ENCODE results near the gene LDLRAD4.
"Not testable (repeated sequence)": the region's sequence is repeated elsewhere in the genome, so short reads cannot be mapped to it uniquely, and the experiment has no call there.

The LDLRAD4 gene

DNA sequence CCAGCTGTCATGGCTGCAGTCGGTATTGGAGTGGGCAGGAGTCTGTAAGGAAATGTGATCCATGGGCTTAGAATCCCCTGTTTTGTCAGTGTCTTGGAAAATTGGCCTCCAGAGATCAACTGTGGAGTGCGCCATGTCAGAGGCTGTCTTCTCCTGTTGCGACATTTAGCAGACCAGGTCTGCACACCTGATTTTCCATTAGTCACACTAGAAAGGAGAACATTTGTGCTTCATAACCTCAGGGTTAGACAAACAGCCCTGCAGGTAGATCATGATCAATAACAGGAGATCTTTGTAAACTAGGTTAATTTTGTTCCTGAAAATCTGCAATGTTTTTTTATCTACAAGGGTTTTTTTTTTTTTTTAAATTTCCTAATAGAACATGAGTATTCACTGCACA, 28.0 kb downstream of the LDLRAD4 start:
- no peak for DNase-seq (ENCODE audit: low spot score)

DNA sequence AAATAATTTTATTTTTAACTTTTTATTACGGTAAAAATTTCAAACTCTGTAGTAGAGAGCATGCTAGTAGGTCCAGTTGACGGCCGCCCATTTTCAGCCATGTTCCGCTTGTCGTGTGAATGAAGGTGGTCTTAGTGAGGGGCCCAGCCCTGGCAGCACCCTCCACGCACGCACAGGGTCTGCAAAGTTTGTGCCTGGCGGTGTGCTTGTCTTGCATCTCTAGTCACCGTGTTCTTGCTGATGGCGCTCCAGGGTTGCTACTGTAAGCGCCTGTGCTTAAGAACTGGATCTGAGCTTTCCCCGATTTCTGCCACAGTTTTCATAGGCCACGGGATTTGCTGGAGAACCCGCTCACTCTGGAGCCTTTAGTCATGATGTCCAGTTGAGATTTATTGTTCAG, 28.9 kb downstream of the LDLRAD4 start:
- DNase-seq (ENCODE audit: low spot score) = no peak

GRCh38 chr18:13252686-13253410, 34.3 kb downstream of the LDLRAD4 start:
- DNase-seq (ENCODE audit: low spot score) = no peak

DNA sequence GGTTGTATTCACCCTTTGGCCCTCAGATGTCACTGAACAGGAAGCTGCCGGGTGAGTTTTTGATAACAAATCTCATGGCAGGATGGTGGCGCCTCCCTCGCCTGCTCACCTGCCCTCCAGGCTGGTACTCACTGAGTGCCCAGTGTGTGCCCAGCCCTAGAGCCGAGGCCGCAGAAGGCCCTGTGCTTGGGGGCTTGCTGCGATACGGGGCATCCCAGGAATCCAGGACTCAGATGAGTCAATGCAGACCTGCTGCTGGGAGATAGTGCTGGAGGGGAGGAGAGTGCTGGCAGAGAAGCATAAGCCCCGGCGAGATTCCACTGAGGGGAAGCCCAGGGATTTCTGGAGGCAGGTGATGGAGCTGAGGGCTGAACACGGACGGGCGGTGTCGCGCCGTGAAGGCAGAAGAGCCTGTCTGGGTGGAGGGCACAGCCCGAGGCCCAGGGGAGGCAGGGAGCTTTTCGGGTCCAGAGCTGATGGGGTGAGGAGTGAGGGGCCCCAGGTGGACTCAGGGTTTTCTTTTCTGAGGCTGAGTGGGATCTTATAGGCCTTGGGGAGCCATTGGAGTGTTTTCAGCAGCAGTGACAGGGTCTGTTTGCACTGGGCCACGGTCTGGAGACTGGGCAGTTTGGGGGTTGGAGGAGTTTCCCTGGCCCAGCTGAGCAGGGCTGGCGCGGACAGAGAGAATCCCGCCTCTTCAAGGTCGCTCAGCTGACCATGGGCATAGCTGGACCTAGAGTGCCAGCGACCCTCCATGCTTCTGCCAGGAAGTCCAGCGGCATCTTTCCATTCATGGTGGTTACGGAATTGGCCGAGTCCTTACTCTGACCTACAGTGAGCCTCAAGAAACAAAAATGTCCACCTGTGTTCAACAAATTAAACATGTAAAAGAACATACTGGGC, 35.5 kb downstream of the LDLRAD4 start:
- no peak for DNase-seq (ENCODE audit: low spot score)

DNA sequence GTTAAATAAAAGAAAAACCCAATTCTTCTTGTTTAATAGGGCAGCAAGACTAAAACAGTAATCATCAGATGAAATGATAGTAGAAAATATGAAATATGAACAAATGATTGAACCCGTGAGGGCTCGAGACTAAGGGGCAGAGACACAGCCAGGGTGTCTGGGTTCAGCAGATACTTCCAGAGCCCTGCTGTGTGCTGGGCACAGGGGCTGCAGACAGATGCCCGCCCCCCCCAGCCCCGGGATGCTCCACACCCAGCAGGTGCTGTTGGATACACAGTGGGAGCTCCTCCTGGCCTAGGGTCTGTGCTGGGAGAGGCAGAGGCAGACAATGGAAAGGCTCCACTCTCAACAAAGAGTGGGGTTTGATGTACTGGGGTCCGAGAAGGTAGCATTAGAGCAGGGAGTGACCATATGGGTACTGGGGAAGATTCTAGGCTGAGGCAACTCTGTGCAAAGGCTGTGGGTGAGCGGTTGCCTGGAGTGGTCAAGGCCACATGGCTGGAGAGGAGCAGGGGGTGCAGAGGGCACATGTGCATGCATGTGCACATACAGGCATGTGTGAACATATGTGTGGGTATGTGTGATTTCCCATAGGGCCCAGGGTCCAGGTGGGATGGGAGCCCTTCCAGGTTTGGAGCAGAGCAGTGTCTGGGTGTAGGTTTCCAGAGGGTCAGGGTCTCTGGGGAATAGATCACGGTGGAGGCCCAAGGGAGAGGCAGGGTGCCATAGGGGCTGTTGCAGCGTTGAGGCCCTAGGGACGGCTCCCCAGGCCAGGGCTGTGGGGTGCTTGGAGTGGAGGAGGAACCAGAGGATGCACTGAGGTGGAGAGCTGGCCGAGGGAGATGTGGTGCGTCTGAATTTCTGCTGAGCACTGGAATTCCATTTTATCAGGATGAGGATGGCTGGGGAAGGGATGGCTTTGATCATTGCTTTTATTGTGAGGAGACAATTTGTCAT, 36.7 kb downstream of the LDLRAD4 start:
- no peak for DNase-seq (ENCODE audit: low spot score)

GRCh38 chr18:13256444-13257305, 38.1 kb downstream of the LDLRAD4 start:
- DNase-seq (ENCODE audit: low spot score) = no peak

DNA sequence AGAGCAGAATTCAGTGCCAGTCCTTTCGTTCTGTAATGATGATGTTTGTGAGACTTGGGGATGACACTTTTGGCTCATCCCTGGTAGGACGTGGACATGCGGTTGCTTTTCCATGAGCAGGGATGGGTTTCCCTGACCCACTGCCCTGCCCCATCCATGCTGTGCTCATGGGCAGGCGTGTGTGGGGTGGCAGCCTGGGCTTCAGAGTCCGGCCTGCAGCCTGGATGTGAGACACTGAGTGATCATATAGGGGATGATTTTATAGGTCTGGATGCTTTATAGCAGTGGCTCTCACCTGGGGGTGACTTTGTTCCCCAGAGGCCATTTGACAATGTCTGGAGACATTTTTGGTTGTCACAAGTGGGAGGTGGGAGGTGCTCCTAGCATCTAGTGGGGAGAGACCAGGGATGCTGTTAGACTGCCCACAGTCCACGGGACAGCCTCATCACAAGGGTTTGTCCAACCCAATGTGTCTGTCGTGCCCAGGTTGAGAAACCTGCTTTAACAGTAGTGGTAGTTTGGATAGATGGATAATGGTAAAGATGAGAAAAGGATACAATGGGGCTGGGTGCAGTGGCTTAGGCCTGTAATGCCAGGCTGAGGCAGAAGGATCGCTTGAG, 38.9 kb downstream of the LDLRAD4 start:
- no peak for DNase-seq (ENCODE audit: low spot score)

DNA sequence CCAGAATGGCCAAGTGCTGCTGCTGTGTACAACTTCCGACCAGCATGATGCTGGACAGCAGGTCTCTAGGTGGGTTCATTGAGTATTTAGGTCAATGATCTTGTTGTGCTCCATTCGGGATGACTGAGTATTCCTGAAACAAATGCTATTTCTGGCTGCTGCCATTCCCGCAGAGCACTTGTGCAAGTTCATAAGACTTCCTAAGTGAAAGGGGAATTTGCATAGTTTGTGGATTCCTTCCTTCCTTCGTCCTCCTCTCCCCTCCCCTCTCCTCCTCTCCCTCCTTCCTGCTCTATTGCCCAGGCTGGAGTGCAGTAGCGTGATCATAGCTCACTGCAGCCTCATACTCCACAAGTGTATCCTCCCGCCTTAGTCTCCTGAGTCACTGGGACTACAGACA, 40.4 kb downstream of the LDLRAD4 start:
- no peak for DNase-seq (ENCODE audit: low spot score)

- DNase-seq (ENCODE audit: low spot score) = no peak
Measured at GRCh38 chr18:13259701-13260100, 41.1 kb downstream of the LDLRAD4 start.

GRCh38 chr18:13260197-13260934, 41.8 kb downstream of the LDLRAD4 start:
- DNase-seq (ENCODE audit: low spot score) = no peak

DNA sequence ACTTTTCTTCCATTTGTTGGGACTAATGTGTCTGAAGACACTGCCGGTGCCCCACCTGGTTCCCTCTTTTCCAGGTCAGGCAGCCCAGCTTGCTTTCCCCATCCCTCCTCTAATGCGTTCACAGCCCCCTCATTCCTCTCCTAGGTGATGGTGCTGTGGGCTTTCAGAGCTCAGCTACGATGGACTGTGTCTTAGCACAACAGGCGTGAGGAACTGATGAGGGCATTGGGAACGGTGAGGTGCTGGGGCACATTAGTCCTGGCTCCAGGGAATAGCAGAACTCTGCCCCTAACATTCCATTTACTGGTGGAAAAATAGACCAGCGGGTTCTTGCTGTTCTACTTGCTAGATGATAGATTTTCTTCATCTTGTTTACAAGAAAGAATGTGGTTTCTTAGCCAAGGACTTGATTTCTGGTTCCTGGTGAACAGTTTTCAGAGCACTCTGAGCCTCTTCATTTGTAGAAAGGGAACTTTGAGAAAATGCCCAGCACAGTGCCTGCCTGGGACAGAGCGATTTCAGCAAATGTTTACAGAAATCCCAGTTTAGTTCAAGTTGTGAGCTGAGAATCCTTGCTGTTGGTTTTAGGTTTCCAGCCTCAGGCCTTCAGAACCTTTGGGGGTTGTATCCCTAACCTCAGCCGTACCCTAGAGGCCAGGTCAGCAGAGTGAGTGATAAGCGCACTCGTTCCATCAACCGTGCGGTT, 42.5 kb downstream of the LDLRAD4 start:
- DNase-seq (ENCODE audit: low spot score) = no peak

GRCh38 chr18:13261661-13262357, 43.2 kb downstream of the LDLRAD4 start:
- no peak for DNase-seq (ENCODE audit: low spot score)

DNA sequence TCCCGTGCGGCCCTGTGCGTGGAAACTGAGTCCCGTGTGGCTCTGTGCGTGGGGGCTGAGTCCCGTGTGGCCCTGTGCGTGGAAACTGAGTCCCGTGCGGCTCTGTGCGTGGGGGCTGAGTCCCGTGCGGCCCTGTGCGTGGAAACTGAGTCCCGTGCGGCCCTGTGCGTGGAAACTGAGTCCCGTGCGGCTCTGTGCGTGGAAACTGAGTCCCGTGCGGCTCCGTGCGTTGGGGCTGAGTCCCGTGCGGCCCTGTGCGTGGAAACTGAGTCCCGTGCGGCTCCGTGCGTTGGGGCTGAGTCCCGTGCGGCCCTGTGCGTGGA, 43.8 kb downstream of the LDLRAD4 start:
- DNase-seq (ENCODE audit: low spot score) = not testable (repeated sequence)

- DNase-seq (ENCODE audit: low spot score) = peak; percentile 25
Measured at GRCh38 chr18:13262839-13263691, 44.5 kb downstream of the LDLRAD4 start.

GRCh38 chr18:13264091-13265007, 45.8 kb downstream of the LDLRAD4 start:
- DNase-seq (ENCODE audit: low spot score) = peak; percentile 19

DNA sequence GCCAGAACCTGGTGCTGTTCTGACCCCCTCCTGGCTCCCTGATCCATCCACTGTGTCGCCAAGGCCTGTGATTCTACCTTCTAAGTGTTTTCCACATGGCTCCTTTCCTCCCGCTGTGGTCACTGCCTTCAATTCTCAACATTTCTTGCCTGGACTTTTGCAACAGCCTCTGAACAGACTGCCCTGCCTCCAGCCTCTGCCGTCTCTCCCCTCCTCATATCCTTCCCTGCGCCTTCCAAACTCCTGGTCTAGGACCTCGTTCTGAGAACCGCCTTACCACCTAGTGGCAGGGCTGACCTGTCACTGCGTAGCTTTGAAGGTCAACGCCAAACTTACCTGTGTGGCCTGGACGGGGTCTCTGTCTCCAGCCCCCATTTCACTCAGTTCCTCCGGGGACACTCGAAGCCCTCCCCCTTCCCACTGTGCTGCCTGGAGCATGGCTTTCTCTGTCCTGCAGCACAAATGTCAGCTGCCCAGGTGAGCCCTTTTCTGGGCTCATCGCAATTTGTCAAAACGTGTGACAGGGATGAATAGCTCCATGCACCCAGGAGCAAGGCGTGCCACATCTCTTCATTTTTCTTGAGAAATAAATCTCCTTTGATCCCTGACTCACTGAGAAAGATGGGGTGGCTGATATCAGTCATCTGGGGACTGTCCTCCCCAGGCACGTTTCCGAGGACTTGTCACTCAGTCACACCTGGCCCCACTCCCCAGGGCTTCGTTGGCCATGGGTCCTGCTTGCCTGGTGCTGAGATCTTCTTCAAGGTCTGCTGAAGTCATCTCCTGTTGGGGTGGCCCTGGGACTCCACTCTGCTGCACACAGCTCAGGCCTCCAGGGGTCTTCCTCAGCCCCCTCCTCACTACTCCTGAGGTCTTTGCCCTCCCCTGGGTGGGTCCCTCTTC, 46.7 kb downstream of the LDLRAD4 start:
- peak; percentile 26 for DNase-seq (ENCODE audit: low spot score)
